Keratinocyte (primary cell): ENCODE data around the gene ARHGAP32. TPM values are rescaled to one million over a fixed set of nuclear protein-coding genes. Genes with fewer than 3 reads are reported as not detected.

ENCODE experiments used
- DNase-seq: peaks from one replicate; pipeline ENCODE4 v3.0.0-alpha.2; 2011; ENCODE audit warnings: low read depth, missing footprints, low spot score
- FAIRE-seq: peaks from 2 replicates; lab custom pipeline; 2011; peaks lifted over from hg19 to GRCh38; lab: Jason Lieb, UNC
- H2AFZ ChIP-seq: 2 replicates; pipeline ENCODE4 v1.6.0; 2012; ENCODE audit warnings: low read length, control low read depth, inconsistent platforms; ENCODE audit not compliant: control insufficient read depth
- H3K27ac ChIP-seq: 2 replicates; pipeline ENCODE4 v1.5.1; 2011; ENCODE audit warnings: low read length; ENCODE audit not compliant: control insufficient read depth, insufficient read depth
- H3K27me3 ChIP-seq: 3 replicates; pipeline ENCODE4 v1.6.0; 2011; ENCODE audit warnings: low read length; ENCODE audit not compliant: control insufficient read depth, insufficient read depth; ENCODE audit errors: extremely low read depth
- H3K36me3 ChIP-seq, 2 experiments: 2 replicates in 1 of 2; 3 replicates in 1 of 2; pipeline ENCODE4 v1.5.1; 2011; ENCODE audit warnings: low read length in 2 of 2, mild to moderate bottlenecking in 1 of 2; ENCODE audit not compliant: control insufficient read depth in 2 of 2, insufficient read depth in 2 of 2; ENCODE audit errors: extremely low read depth in 1 of 2
- H3K4me1 ChIP-seq: 3 replicates; pipeline ENCODE4 v1.5.1; 2011; ENCODE audit warnings: low read length; ENCODE audit not compliant: control insufficient read depth, insufficient read depth; ENCODE audit errors: extremely low read depth
- H3K4me2 ChIP-seq: 3 replicates; pipeline ENCODE4 v1.6.0; 2011; ENCODE audit warnings: low read depth, low read length; ENCODE audit not compliant: control insufficient read depth, insufficient read depth; ENCODE audit errors: extremely low read depth
- H3K4me3 ChIP-seq, 3 experiments: fragments of 200-600 bp in 1 of 3; sonication (generic) in 1 of 3; 2 replicates in 2 of 3; 3 replicates in 1 of 3; pipeline ENCODE4 v1.5.1; 2011 to 2016; ENCODE audit warnings: low read length in 3 of 3, mild to moderate bottlenecking in 3 of 3, control low read depth in 2 of 3, inconsistent platforms in 1 of 3, low read depth in 1 of 3, mixed read lengths in 1 of 3, mixed run types in 1 of 3, moderate library complexity in 1 of 3; ENCODE audit not compliant: control insufficient read depth in 2 of 3, insufficient read depth in 2 of 3; ENCODE audit errors: extremely low read depth in 1 of 3
- H3K79me2 ChIP-seq: 2 replicates; pipeline ENCODE4 v1.6.0; 2012; ENCODE audit warnings: low read length; ENCODE audit not compliant: control insufficient read depth, insufficient read depth
- H3K9ac ChIP-seq: 3 replicates; pipeline ENCODE4 v1.6.0; 2011; ENCODE audit warnings: low read length; ENCODE audit not compliant: control insufficient read depth, insufficient read depth; ENCODE audit errors: extremely low read depth
- H3K9me1 ChIP-seq: 3 replicates; pipeline ENCODE4 v1.6.0; 2011; ENCODE audit warnings: low read length; ENCODE audit not compliant: control insufficient read depth, insufficient read depth; ENCODE audit errors: extremely low read depth
- H3K9me3 ChIP-seq: 2 replicates; pipeline ENCODE4 v1.5.1; 2012; ENCODE audit warnings: low read depth, low read length; ENCODE audit not compliant: control insufficient read depth
- H4K20me1 ChIP-seq: 3 replicates; pipeline ENCODE4 v1.6.0; 2011; ENCODE audit warnings: low read length; ENCODE audit not compliant: control insufficient read depth, insufficient read depth; ENCODE audit errors: extremely low read depth
- CTCF ChIP-seq, 3 experiments: IDR thresholded peaks in 1 of 3; conservative IDR thresholded peaks in 1 of 3; optimal IDR thresholded peaks in 1 of 3; 2 replicates in 2 of 3; 3 replicates in 1 of 3; pipeline versions ENCODE3 to v1.5.1; 2011; ENCODE audit warnings: low read length in 3 of 3, mild to moderate bottlenecking in 3 of 3, moderate library complexity in 2 of 3, control low read depth in 1 of 3, inconsistent platforms in 1 of 3; ENCODE audit not compliant: insufficient read depth in 2 of 3; ENCODE audit errors: extremely low read depth in 1 of 3
- EZH2 ChIP-seq: IDR thresholded peaks from one replicate; pipeline ENCODE4 v1.6.1; 2012; ENCODE audit warnings: inconsistent platforms, mild to moderate bottlenecking, low read length, moderate library complexity
- dilution Hi-C: fragments of 300-500 bp; cut with MboI; formaldehyde crosslinking; loops from one replicate; pipeline ENCODE4 v1.7.0; 2020; ENCODE audit warnings: low sequenced_read_pairs; ENCODE audit not compliant: extremely low pct_ligation_motif_present
- polyA plus RNA-seq, 5 experiments: library from polyadenylated mRNA; depleted of rRNA in 3 of 5; stranded (reverse) in 3 of 5; stranded (forward) in 1 of 5; unstranded in 1 of 5; fragments of >200 nt; gene quantifications; 1 replicate in 1 of 5; 2 replicates in 3 of 5; 3 replicates in 1 of 5; pipeline versions ENCODE4 v1.2.1 to v1.2.3, GENCODE V29; 2011 to 2012; ENCODE audit warnings: missing spikeins in 2 of 5, low read depth in 1 of 5, low replicate concordance in 1 of 5

Gene ARHGAP32
- polyA plus RNA-seq, 1 donor (not counting 4 experiments of a cell fraction or from before 2014, with no cell fraction given): 10.8 TPM

- no peak overlapping the region for H2AFZ ChIP-seq
- H3K4me1 ChIP-seq: no peaks in the 10 kb centered on the region
- no peaks in the 10 kb centered on the region for H3K79me2 ChIP-seq
- FAIRE-seq: peak; percentile 90
- no peak overlapping the region for H3K4me2 ChIP-seq
- H3K27ac ChIP-seq: no peak overlapping the region
- TF ChIP-seq EZH2: no peak
- peak; percentile 52 to 82 (median 58) for TF ChIP-seq CTCF (optimal IDR thresholded peaks at IDR 0.05 in 1 of 3, IDR thresholded peaks at IDR 0.05 in 1 of 3, conservative IDR thresholded peaks at IDR 0.05 in 1 of 3; ENCODE audit: extremely low read depth in 1 of 3, insufficient read depth in 2 of 3, low read length in 3 of 3)
- H3K36me3 ChIP-seq: no peaks in the 10 kb centered on the region
- no peaks in the 10 kb centered on the region for H3K9me1 ChIP-seq
- DNase-seq: no peak
- H3K9ac ChIP-seq: no peak overlapping the region
- H4K20me1 ChIP-seq: no peaks in the 10 kb centered on the region
- dilution Hi-C loops: no loop called here
- H3K27me3 ChIP-seq: no peaks in the 10 kb centered on the region
- H3K9me3 ChIP-seq: no peaks in the 10 kb centered on the region
- H3K4me3 ChIP-seq: no peak overlapping the region
Measured at GRCh38 chr11:128956401-128957201, 235.5 kb downstream of the ARHGAP32 start.

GRCh38 chr11:128955636-128956035 lies 236.5 kb downstream of the ARHGAP32 start:
- dilution Hi-C loops: no loop called here
- TF ChIP-seq EZH2 (no peak), CTCF (optimal IDR thresholded peaks at IDR 0.05 in 1 of 3, IDR thresholded peaks at IDR 0.05 in 1 of 3, conservative IDR thresholded peaks at IDR 0.05 in 1 of 3; ENCODE audit: extremely low read depth in 1 of 3, insufficient read depth in 2 of 3, low read length in 3 of 3) (no peak)
- FAIRE-seq: no peak

More at GRCh38 chr11:128955636-128956035, 236.5 kb downstream of the ARHGAP32 start:
- Histone ChIP-seq H3K9me3 (no peaks in the 10 kb centered on the region), H4K20me1 (no peaks in the 10 kb centered on the region), H3K79me2 (no peaks in the 10 kb centered on the region), H2AFZ (no peak overlapping the region), H3K4me1 (no peaks in the 10 kb centered on the region), H3K4me2 (no peak overlapping the region), H3K27me3 (no peaks in the 10 kb centered on the region), H3K27ac (no peak overlapping the region), H3K4me3 (no peak overlapping the region), H3K9me1 (no peaks in the 10 kb centered on the region), H3K36me3 (no peaks in the 10 kb centered on the region), H3K9ac (no peak overlapping the region)
- no peak for DNase-seq
